Measurements from ENCODE around the gene ING3.

GRCh38 chr7:120985130-120985758, 34.7 kb downstream of the ING3 start:
- TF ChIP-seq FOXJ3 (CRISPR knock-in tag; IDR thresholded peaks at IDR 0.05; ENCODE audit: borderline replicate concordance) (no peak), CTCF (CRISPR knock-in tag; IDR thresholded peaks at IDR 0.05) (no peak), JUND (CRISPR knock-in tag; IDR thresholded peaks at IDR 0.05) (no peak), AKNA (CRISPR knock-in tag; IDR thresholded peaks at IDR 0.05; ENCODE audit: borderline replicate concordance) (no peak), IRF2 (CRISPR knock-in tag; IDR thresholded peaks at IDR 0.05) (no peak)
